Measurements from ENCODE around the gene GLI1. TPM values are rescaled to one million over a fixed set of nuclear protein-coding genes. Genes with fewer than 3 reads are reported as not detected.
A peak's percentile ranks its signal among the peaks of the same experiment; 100 is the strongest.

Gene GLI1
- total RNA-seq, 1 experiment from 2014 or later, result 25.8 TPM

GRCh38 chr12:57515934-57516541 lies 56.5 kb downstream of the GLI1 start:
- Histone ChIP-seq H3K4me2 (ENCODE audit: insufficient read depth, insufficient read length, low read length) (no peak overlapping the region), H4K5ac (ENCODE audit: insufficient read length, low read depth, low read length) (no peak overlapping the region), H3K79me1 (ENCODE audit: insufficient read depth, low read depth, low read length, poor library complexity, severe bottlenecking) (no peaks in the 10 kb centered on the region), H2BK12ac (ENCODE audit: insufficient read length, low read depth, low read length) (no peak overlapping the region), H2BK5ac (ENCODE audit: insufficient read length, low read length) (no peak overlapping the region), H4K8ac (replicated peaks; ENCODE audit: insufficient read length, low read depth, low read length) (no peak overlapping the region), H2AFZ (ENCODE audit: low read length) (no peak overlapping the region), H3K56ac (ENCODE audit: insufficient read length, low read depth, low read length) (no peak overlapping the region), H3K9me3 (ENCODE audit: control insufficient read depth, low read depth, low read length) (no peaks in the 10 kb centered on the region), H2BK15ac (ENCODE audit: low read depth, low read length) (no peak overlapping the region), H3K9ac (ENCODE audit: extremely low read depth, insufficient read length, low read length) (no peak overlapping the region), H3K79me2 (ENCODE audit: insufficient read depth, low read length) (0 out of 2 replicates have a peak, but pooled peaks cover 1% of the 10 kb centered on the region), H4K91ac (ENCODE audit: insufficient read length, low read depth, low read length) (no peak overlapping the region), H3K23me2 (ENCODE audit: insufficient read length, low read depth, low read length, poor library complexity, severe bottlenecking) (peaks cover 11% of the 10 kb centered on the region), H2BK20ac (ENCODE audit: low read depth, low read length, poor library complexity, severe bottlenecking) (no peak overlapping the region), H2AK5ac (ENCODE audit: insufficient read length, low read length) (no peak overlapping the region), H3K27me3 (ENCODE audit: insufficient read depth, low read length) (no peaks in the 10 kb centered on the region), H3K18ac (ENCODE audit: insufficient read length, low read depth, low read length) (no peak overlapping the region), H3K14ac (ENCODE audit: insufficient read depth, low read length) (no peak overlapping the region), H2BK120ac (ENCODE audit: low read depth, low read length, poor library complexity, severe bottlenecking) (no peak overlapping the region), H3T11ph (ENCODE audit: low read length) (no peak overlapping the region), H3K23ac (ENCODE audit: insufficient read length, low read depth, low read length) (no peak overlapping the region), H4K20me1 (ENCODE audit: control insufficient read depth, insufficient read depth, insufficient read length) (no peaks in the 10 kb centered on the region), H3K4ac (ENCODE audit: low read depth, low read length) (no peak overlapping the region), H3K4me1 (ENCODE audit: insufficient read depth, low read length) (no peaks in the 10 kb centered on the region; the same call in 1 of the 2 replicates), H3K27ac (ENCODE audit: insufficient read length, low read depth, low read length) (no peak overlapping the region)
- DNase-seq, result no peak
- WGBS (ENCODE audit: extremely low coverage, insufficient read length, low lambda C conversion rate), result no CpG with 5 or more reads among the region's 11 CpGs
- no peak overlapping the region for H3K4me3 Mint-ChIP-seq
- peak overlapping the region in 1 of 3 experiments; percentile 53; a peak in 2 of 7 replicates for H3K27ac Mint-ChIP-seq
- peaks cover 66 to 83% (median 77%) of the 10 kb centered on the region in 3 experiments for H3K36me3 Mint-ChIP-seq (ENCODE audit: insufficient read depth in 1 of 3, low read depth in 3 of 3)
- TF ChIP-seq CTCF (conservative IDR thresholded peaks at IDR 0.05), result no peak
- H3K27me3 Mint-ChIP-seq (ENCODE audit: low read depth), result 0 out of 2 replicates have a peak, but pooled peaks cover 2% of the 10 kb centered on the region
- peaks cover 14 to 18% of the 10 kb centered on the region in 2 experiments for H3K4me1 Mint-ChIP-seq
- H3K9me3 Mint-ChIP-seq, result no peaks in the 10 kb centered on the region

Measured in H9 (cell line).